IPS-15b (cell line): ENCODE data around the gene EVL.

Experiments
- H3K27me3 ChIP-seq: one replicate; pipeline ENCODE4 v1.6.1; 2013; ENCODE audit warnings: low read length; ENCODE audit not compliant: control insufficient read depth, insufficient read depth
- H3K36me3 ChIP-seq: one replicate; pipeline ENCODE4 v1.6.1; 2013; ENCODE audit warnings: low read length; ENCODE audit not compliant: control insufficient read depth, insufficient read depth
- H3K4me1 ChIP-seq: one replicate; pipeline ENCODE4 v1.6.1; 2013; ENCODE audit warnings: mild to moderate bottlenecking, low read length; ENCODE audit not compliant: control insufficient read depth, insufficient read depth
- H3K4me3 ChIP-seq: one replicate; pipeline ENCODE4 v1.5.1; 2013; ENCODE audit warnings: low read depth, low read length
- H3K9ac ChIP-seq: one replicate; pipeline ENCODE4 v1.6.1; 2013; ENCODE audit warnings: low read depth, mild to moderate bottlenecking, low read length
- H3K9me3 ChIP-seq: one replicate; pipeline ENCODE4 v1.6.1; 2013; ENCODE audit warnings: mild to moderate bottlenecking, low read length; ENCODE audit not compliant: control insufficient read depth, insufficient read depth

EVL gene

GRCh38 chr14:100142073-100143040, 77.1 kb downstream of the EVL start:
- H3K27me3 ChIP-seq: no peaks in the 10 kb centered on the region
- H3K9ac ChIP-seq: no peak overlapping the region
- H3K4me1 ChIP-seq: no peaks in the 10 kb centered on the region

GRCh38 chr14:100143523-100143922, 78.3 kb downstream of the EVL start:
- Histone ChIP-seq H3K9me3 (no peaks in the 10 kb centered on the region), H3K36me3 (peaks cover 7% of the 10 kb centered on the region), H3K27me3 (no peaks in the 10 kb centered on the region), H3K9ac (no peak overlapping the region), H3K4me3 (no peak overlapping the region), H3K4me1 (no peaks in the 10 kb centered on the region)

More at GRCh38 chr14:100142073-100143040, 77.1 kb downstream of the EVL start:
- H3K9me3 ChIP-seq: no peaks in the 10 kb centered on the region
- H3K4me3 ChIP-seq: no peak overlapping the region
- peaks cover 7% of the 10 kb centered on the region for H3K36me3 ChIP-seq

- H3K9ac ChIP-seq: no peak overlapping the region
- H3K36me3 ChIP-seq: peaks cover 7% of the 10 kb centered on the region
- H3K9me3 ChIP-seq: no peaks in the 10 kb centered on the region
- H3K27me3 ChIP-seq: no peaks in the 10 kb centered on the region
- no peak overlapping the region for H3K4me3 ChIP-seq
- no peaks in the 10 kb centered on the region for H3K4me1 ChIP-seq
Measured at GRCh38 chr14:100143934-100144333, 78.7 kb downstream of the EVL start.

GRCh38 chr14:100144645-100144995, 79.4 kb downstream of the EVL start:
- Histone ChIP-seq H3K9me3 (no peaks in the 10 kb centered on the region), H3K9ac (no peak overlapping the region), H3K4me1 (no peaks in the 10 kb centered on the region), H3K27me3 (no peaks in the 10 kb centered on the region), H3K36me3 (peaks cover 7% of the 10 kb centered on the region), H3K4me3 (no peak overlapping the region)

DNA sequence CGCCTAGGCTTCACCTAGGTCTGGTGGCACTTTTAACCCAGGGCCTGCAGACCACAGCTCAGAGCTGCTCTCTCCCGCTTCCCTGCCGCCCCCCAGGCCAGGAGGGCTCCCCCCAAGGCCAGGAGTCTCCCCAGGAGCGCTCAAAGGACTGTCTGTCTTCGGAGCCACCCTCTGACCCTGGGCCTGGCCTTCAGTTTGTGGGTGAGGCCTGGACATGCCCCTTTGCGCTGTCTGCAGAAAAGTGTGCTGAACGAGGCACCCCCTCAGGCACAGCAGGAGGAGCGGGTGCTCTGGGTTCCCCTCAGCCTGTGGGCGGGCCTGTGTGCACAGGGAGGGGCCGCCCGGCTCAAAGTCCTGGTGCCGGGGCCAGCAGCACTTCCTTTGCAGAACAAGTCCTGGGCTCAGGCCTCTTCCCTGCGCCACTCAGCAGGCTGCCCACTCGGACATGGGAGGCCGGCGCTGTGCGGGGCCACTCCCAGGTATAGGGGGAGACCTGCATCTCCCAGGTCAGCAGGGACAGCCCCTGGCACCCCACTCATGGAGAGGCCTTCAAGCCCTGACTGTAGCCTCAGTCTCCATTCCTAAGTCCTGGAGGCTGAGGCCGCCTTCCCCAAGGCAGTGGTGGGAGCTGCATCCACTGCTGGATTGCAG, 79.9 kb downstream of the EVL start:
- Histone ChIP-seq H3K9ac (no peak overlapping the region), H3K27me3 (no peaks in the 10 kb centered on the region), H3K36me3 (peaks cover 7% of the 10 kb centered on the region), H3K4me1 (no peaks in the 10 kb centered on the region), H3K9me3 (no peaks in the 10 kb centered on the region), H3K4me3 (no peak overlapping the region)

GRCh38 chr14:100145682-100146464, 80.7 kb downstream of the EVL start:
- Histone ChIP-seq H3K4me3 (no peak overlapping the region), H3K9me3 (no peaks in the 10 kb centered on the region), H3K36me3 (peaks cover 7% of the 10 kb centered on the region), H3K4me1 (no peaks in the 10 kb centered on the region), H3K27me3 (no peaks in the 10 kb centered on the region), H3K9ac (no peak overlapping the region)

DNA sequence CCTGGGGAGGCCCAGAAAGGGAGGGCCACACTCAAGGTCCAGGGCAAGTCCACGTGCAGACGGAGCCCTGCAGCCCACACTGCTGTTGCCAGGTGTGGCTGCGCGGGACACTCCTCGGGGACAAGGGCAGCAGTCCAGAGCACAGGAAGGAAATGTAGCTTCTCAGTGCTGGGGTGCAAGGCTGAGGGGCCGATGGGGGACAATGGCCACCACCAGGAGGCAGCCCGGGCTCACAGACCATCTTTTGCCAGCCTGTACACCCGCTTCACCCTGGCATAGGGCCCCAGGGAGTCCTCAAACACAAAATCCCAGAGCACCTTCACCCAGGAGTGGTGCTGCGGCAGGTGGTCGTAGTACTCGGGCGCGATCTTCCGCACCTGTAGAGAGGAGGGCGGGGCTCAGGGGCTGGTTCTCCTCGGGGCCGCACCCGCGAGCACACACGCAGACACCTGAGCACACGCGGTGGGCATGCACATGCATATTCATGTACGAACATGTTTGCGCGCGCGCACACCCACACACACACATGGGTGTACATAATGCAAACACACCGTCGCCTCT, 81.4 kb downstream of the EVL start:
- H3K4me3 ChIP-seq: no peak overlapping the region
- no peaks in the 10 kb centered on the region for H3K27me3 ChIP-seq
- peaks cover 4% of the 10 kb centered on the region for H3K36me3 ChIP-seq
- no peak overlapping the region for H3K9ac ChIP-seq
- no peaks in the 10 kb centered on the region for H3K4me1 ChIP-seq
- H3K9me3 ChIP-seq: no peaks in the 10 kb centered on the region

DNA sequence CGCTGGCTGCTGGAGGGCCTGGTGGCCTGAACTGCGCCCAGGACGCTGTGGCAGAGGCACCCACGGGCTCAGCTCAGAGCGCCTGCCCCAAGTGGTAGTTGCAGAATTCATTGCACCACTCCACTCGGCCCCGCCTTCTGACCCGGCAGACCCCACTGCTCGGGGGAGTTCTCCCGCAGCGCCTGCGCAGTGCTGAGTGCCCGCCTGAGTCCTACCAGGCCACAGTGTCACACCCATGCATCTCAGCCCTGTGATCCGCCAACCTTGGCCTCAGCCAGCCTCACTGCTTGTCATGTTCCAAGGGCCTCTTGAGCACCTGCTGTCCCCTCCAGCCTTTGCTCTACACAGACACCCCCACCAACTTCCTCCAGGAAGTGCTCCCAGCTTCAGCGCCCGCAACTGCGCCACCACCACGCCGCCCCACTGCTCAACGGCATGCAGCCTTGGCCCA, 82.0 kb downstream of the EVL start:
- Histone ChIP-seq H3K9me3 (no peaks in the 10 kb centered on the region), H3K36me3 (no peaks in the 10 kb centered on the region), H3K27me3 (no peaks in the 10 kb centered on the region), H3K4me1 (no peaks in the 10 kb centered on the region), H3K4me3 (no peak overlapping the region), H3K9ac (no peak overlapping the region)

- Histone ChIP-seq H3K9me3 (no peaks in the 10 kb centered on the region), H3K4me1 (no peaks in the 10 kb centered on the region), H3K9ac (no peak overlapping the region), H3K36me3 (no peaks in the 10 kb centered on the region), H3K4me3 (no peak overlapping the region), H3K27me3 (no peaks in the 10 kb centered on the region)
Measured at GRCh38 chr14:100147691-100148464, 82.7 kb downstream of the EVL start.

DNA sequence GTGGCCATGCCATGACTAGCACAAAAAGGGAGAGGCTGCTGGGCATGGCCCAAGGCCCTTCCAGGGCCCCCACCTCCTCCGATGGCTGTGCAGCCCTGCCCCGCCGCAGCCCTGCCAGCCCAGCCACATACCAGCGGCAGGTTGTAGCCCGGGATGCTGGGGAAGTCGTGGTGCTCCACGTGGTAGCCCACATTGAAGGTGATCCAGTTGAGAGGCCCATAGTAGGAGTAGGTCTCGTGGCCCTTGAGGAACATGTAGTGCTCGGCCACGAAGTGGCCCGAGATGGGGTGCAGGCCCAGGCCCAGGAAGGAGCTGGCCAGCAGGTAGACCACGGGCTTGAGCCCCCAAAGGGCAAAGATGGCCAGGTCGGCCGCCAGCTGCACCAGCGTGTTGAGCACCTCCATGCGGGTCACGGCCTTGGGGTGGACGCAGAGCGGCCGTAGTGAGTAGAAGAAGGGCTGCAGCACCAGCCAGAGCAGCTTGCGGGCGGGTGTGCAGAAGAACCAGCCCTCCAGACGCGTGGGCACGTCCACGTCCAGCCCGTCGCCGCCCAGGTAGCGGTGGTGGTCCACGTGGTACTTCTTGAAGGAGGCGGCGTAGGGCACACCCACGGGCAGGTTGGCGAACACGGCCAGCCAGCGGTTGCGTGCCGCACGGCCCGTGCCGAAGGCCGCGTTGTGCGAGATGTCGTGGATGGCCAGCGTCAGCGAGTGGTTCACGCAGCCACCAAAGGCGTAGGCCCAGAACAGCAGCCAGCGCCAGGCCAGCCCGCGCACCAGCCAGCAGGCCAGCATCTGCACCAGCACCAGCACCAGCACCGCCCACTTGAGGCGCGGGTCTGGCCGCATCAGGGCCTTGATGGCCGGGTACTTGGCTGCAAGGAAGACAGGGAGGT, 83.9 kb downstream of the EVL start:
- Histone ChIP-seq H3K9ac (no peak overlapping the region), H3K9me3 (no peaks in the 10 kb centered on the region), H3K4me1 (no peaks in the 10 kb centered on the region), H3K27me3 (no peaks in the 10 kb centered on the region), H3K36me3 (no peaks in the 10 kb centered on the region), H3K4me3 (no peak overlapping the region)
